ENCODE data around the gene CORO2B. TPM values are rescaled to one million over a fixed set of nuclear protein-coding genes. Genes with fewer than 3 reads are reported as not detected.

CORO2B gene
- total RNA-seq, result not detected in 2 replicates

- intact Hi-C loops (cut with micrococcal nuclease), result no loop called here
These were observed at the start of gene CORO2B for GRCh38 chr15:68578980-68579935. CORO2B (plus strand) TSS chr15:68578993; CDS start chr15:68579263, 270 bp downstream.

- intact Hi-C loops (cut with micrococcal nuclease), result no loop called here
These were observed 47.2 kb upstream of the CORO2B start for GRCh38 chr15:68531387-68532179.

- intact Hi-C loops (cut with micrococcal nuclease), result loop anchor here (5.0 kb wide), 1 partner anchor 154 kb away; no protein-coding TSS in a partner anchor
These were observed 42.3 kb upstream of the CORO2B start for GRCh38 chr15:68536331-68537095.

- intact Hi-C loops (cut with micrococcal nuclease), result loop anchor here (5.0 kb wide), 1 partner anchor 155 kb away; no protein-coding TSS in a partner anchor
These were observed 41.7 kb upstream of the CORO2B start for GRCh38 chr15:68537097-68537496.

GRCh38 chr15:68537506-68537905 is 41.3 kb upstream of the CORO2B start:
- intact Hi-C loops (cut with micrococcal nuclease), result loop anchor here (5.0 kb wide), 1 partner anchor 155 kb away; no protein-coding TSS in a partner anchor

GRCh38 chr15:68538311-68538710 is 40.5 kb upstream of the CORO2B start:
- intact Hi-C loops (cut with micrococcal nuclease), result loop anchor here (5.0 kb wide), 1 partner anchor 156 kb away; no protein-coding TSS in a partner anchor

- intact Hi-C loops (cut with micrococcal nuclease), result no loop called here
These were observed 37.0 kb upstream of the CORO2B start for GRCh38 chr15:68541743-68542142.

GRCh38 chr15:68542348-68542747 is 36.4 kb upstream of the CORO2B start:
- intact Hi-C loops (cut with micrococcal nuclease), result no loop called here

GRCh38 chr15:68542771-68543164 is 36.0 kb upstream of the CORO2B start:
- intact Hi-C loops (cut with micrococcal nuclease), result no loop called here

GRCh38 chr15:68543165-68544008 is 35.4 kb upstream of the CORO2B start:
- intact Hi-C loops (cut with micrococcal nuclease), result no loop called here

- intact Hi-C loops (cut with micrococcal nuclease), result no loop called here
These were observed 32.5 kb upstream of the CORO2B start for GRCh38 chr15:68546318-68546717.

- intact Hi-C loops (cut with micrococcal nuclease), result no loop called here
These were observed 30.4 kb upstream of the CORO2B start for GRCh38 chr15:68548364-68548763.

GRCh38 chr15:68550004-68550403 is 28.8 kb upstream of the CORO2B start:
- intact Hi-C loops (cut with micrococcal nuclease), result loop anchor here (1.0 to 2.0 kb wide), 4 partner anchors 124 to 375 kb away; no protein-coding TSS in a partner anchor

GRCh38 chr15:68550498-68551295 is 28.1 kb upstream of the CORO2B start:
- intact Hi-C loops (cut with micrococcal nuclease), result loop anchor here (1.0 to 2.0 kb wide), 4 partner anchors 124 to 375 kb away; no protein-coding TSS in a partner anchor

GRCh38 chr15:68551296-68551635 is 27.5 kb upstream of the CORO2B start:
- intact Hi-C loops (cut with micrococcal nuclease), result loop anchor here (2.0 kb wide), 1 partner anchor 244 kb away; no protein-coding TSS in a partner anchor

- intact Hi-C loops (cut with micrococcal nuclease), result no loop called here
These were observed 26.4 kb upstream of the CORO2B start for GRCh38 chr15:68552344-68552743.

- intact Hi-C loops (cut with micrococcal nuclease), result no loop called here
These were observed 26.0 kb upstream of the CORO2B start for GRCh38 chr15:68552773-68553172.

GRCh38 chr15:68553314-68553993 is 25.3 kb upstream of the CORO2B start:
- intact Hi-C loops (cut with micrococcal nuclease), result no loop called here
